Effector memory CD4-positive, alpha-beta T cell (primary cell): ENCODE measurements around the gene RIC8B.

Experiments
- DNase-seq, 3 donors: peaks; one replicate each; pipeline ENCODE4 v3.0.0-alpha.2; 2020
- H3K27ac ChIP-seq: 2 replicates; pipeline ENCODE4 v1.7.0; 2013; ENCODE audit warnings: mild to moderate bottlenecking, low read length, moderate library complexity; ENCODE audit not compliant: insufficient read depth, poor library complexity, severe bottlenecking
- H3K27me3 ChIP-seq: replicated peaks from 2 replicates; pipeline ENCODE4 v1.7.0; 2013; ENCODE audit warnings: mild to moderate bottlenecking, low read length; ENCODE audit not compliant: insufficient read depth, control insufficient read depth, poor library complexity, severe bottlenecking
- H3K36me3 ChIP-seq: 2 replicates; pipeline ENCODE4 v1.7.0; 2013; ENCODE audit warnings: mild to moderate bottlenecking, low read length, moderate library complexity; ENCODE audit not compliant: control insufficient read depth, insufficient read depth
- H3K4me1 ChIP-seq: 2 replicates; pipeline ENCODE4 v1.7.0; 2013; ENCODE audit warnings: low read length, mild to moderate bottlenecking; ENCODE audit not compliant: control insufficient read depth, insufficient read depth, poor library complexity, severe bottlenecking
- H3K4me3 ChIP-seq: 2 replicates; pipeline ENCODE4 v1.7.0; 2013; ENCODE audit warnings: low read length, low read depth, mild to moderate bottlenecking; ENCODE audit not compliant: insufficient read depth, poor library complexity, severe bottlenecking
- H3K9me3 ChIP-seq: 2 replicates; pipeline ENCODE4 v1.7.0; 2013; ENCODE audit warnings: mild to moderate bottlenecking, low read length, moderate library complexity; ENCODE audit not compliant: control insufficient read depth

RIC8B gene

DNA sequence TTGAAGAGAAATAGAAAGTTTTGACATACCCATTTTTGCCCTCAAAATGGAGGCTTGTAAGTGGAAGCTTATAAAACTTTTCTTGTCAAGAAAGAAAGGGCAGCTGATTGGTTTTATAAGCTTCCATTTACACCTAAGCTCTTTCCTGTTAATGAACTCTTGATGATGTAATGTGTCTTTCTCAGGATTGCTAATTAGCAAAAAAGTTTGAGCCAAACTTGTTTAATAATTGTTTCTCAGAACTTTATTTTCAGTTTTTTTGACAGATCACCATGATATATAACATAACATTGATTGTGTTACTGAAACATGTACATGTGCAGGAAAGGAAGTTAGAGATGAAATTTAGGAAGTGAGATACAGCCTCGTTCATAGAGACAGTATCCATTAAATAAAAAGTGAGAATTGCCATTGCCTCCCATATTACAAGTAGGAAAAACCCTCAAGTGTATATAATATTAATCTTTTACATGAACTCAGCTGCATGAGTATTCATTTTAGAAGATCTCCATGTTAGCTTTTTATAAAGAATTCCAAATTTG lies 26.8 kb downstream of the RIC8B start:
- Histone ChIP-seq H3K4me1 (no peaks in the 10 kb centered on the region), H3K4me3 (no peak overlapping the region), H3K27ac (no peak overlapping the region), H3K36me3 (peaks cover 5% of the 10 kb centered on the region), H3K9me3 (no peaks in the 10 kb centered on the region), H3K27me3 (no peaks in the 10 kb centered on the region)
- no peak for DNase-seq

- no peaks in the 10 kb centered on the region for H3K4me1 ChIP-seq
- no peak for DNase-seq
- H3K9me3 ChIP-seq, result no peaks in the 10 kb centered on the region
- H3K4me3 ChIP-seq, result no peak overlapping the region
- peaks cover 5% of the 10 kb centered on the region for H3K36me3 ChIP-seq
- no peaks in the 10 kb centered on the region for H3K27me3 ChIP-seq
- H3K27ac ChIP-seq, result no peak overlapping the region
Observed at GRCh38 chr12:106801830-106802533, 27.5 kb downstream of the RIC8B start.

DNA sequence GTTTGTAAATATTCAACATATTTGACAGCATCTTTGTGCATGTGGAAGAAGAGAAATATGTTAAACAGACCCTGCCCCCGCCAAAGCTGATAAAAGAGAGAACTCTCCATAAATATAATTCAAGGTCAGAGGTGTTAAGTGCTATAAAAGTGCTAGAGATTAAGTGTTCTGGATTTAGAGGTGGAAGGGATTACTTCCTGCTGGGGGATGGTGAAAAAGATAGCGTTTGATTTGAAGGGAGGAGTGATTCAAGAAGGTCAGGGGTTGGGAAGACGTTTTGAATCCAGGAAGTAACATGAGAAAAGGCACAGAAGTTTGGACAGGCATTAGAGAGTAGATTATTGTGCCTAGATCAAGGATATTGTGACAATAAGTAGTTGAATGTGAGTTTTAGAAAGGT lies 30.2 kb downstream of the RIC8B start:
- Histone ChIP-seq H3K4me3 (no peak overlapping the region), H3K4me1 (no peaks in the 10 kb centered on the region), H3K27ac (no peak overlapping the region), H3K27me3 (no peaks in the 10 kb centered on the region), H3K9me3 (no peaks in the 10 kb centered on the region), H3K36me3 (peaks cover 5% of the 10 kb centered on the region)
- DNase-seq, result no peak

DNA sequence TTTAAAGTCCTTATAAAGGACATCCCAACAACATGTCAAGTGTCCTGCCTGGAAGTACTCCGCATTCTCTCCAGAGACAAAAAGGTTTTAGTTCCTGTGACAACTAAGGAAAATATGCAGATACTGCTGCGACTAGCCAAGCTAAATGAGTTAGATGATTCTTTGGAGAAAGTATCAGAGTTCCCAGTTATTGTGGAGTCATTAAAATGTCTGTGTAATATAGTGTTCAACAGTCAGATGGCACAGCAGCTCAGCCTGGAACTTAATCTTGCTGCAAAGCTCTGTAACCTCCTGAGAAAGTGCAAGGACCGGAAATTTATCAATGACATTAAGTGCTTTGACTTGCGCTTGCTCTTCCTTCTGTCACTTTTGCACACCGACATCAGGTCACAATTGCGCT lies 40.2 kb downstream of the RIC8B start:
- no peak overlapping the region for H3K4me3 ChIP-seq
- H3K27ac ChIP-seq, result no peak overlapping the region
- H3K27me3 ChIP-seq, result no peaks in the 10 kb centered on the region
- DNase-seq, result no peak
- H3K9me3 ChIP-seq, result no peaks in the 10 kb centered on the region
- peaks cover 10% of the 10 kb centered on the region for H3K36me3 ChIP-seq
- H3K4me1 ChIP-seq, result no peaks in the 10 kb centered on the region

DNA sequence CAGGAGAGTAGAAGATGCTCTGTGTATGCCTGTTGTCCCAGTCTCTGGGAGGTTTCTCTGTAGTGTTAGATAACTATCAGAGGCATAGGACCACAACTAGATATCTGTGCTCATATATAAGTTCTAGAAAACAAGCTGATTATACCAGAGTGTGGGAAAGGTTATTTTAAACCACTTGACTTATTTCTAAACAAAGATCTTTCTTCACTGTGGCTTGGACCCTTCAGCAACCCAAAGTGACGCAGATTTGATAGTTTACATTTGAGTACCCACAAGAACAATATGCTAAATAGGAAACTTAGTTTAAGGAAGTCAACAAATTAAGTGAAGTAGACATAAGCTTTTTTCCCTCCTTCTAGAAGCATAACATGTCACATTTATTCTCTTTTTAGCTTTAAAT lies 41.3 kb downstream of the RIC8B start:
- no peak for DNase-seq
- Histone ChIP-seq H3K27ac (no peak overlapping the region), H3K27me3 (no peaks in the 10 kb centered on the region), H3K9me3 (no peaks in the 10 kb centered on the region), H3K36me3 (peaks cover 13% of the 10 kb centered on the region), H3K4me1 (no peaks in the 10 kb centered on the region), H3K4me3 (no peak overlapping the region)

GRCh38 chr12:106816231-106816630 lies 41.7 kb downstream of the RIC8B start:
- H3K27me3 ChIP-seq, result no peaks in the 10 kb centered on the region
- DNase-seq, result no peak
- H3K4me1 ChIP-seq, result no peaks in the 10 kb centered on the region
- H3K36me3 ChIP-seq, result peaks cover 17% of the 10 kb centered on the region
- H3K4me3 ChIP-seq, result no peak overlapping the region
- H3K9me3 ChIP-seq, result no peaks in the 10 kb centered on the region
- H3K27ac ChIP-seq, result no peak overlapping the region

DNA sequence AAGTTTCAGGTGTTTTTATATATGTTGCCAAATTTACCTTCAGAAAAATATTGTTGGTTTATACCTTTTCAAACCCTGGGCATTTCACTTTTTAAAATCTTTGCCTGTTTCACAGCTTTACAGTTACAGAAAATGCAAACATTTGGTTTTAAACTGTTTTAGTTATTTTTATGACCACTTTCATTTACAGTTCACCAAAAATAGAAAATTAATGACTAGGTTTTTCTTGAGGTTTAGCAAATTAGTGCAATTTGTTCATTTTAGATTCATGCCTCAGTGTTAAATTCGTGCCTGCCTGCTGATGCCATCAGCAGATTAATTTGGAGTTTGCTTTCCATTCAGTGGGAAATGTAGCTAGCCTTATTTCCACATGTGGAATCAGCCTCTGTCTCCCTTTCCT lies 45.5 kb downstream of the RIC8B start:
- H3K36me3 ChIP-seq, result peaks cover 11% of the 10 kb centered on the region
- H3K27ac ChIP-seq, result no peak overlapping the region
- DNase-seq, result no peak
- no peak overlapping the region for H3K4me3 ChIP-seq
- no peaks in the 10 kb centered on the region for H3K9me3 ChIP-seq
- no peaks in the 10 kb centered on the region for H3K4me1 ChIP-seq
- no peaks in the 10 kb centered on the region for H3K27me3 ChIP-seq

GRCh38 chr12:106831699-106832098 lies 57.2 kb downstream of the RIC8B start:
- H3K27me3 ChIP-seq, result no peaks in the 10 kb centered on the region
- no peak overlapping the region for H3K4me3 ChIP-seq
- no peaks in the 10 kb centered on the region for H3K9me3 ChIP-seq
- H3K4me1 ChIP-seq, result no peaks in the 10 kb centered on the region
- no peak overlapping the region for H3K27ac ChIP-seq
- H3K36me3 ChIP-seq, result peaks cover 2% of the 10 kb centered on the region
- no peak for DNase-seq

- DNase-seq, result no peak
- Histone ChIP-seq H3K27ac (no peak overlapping the region), H3K9me3 (no peaks in the 10 kb centered on the region), H3K4me1 (no peaks in the 10 kb centered on the region), H3K27me3 (no peaks in the 10 kb centered on the region), H3K4me3 (no peak overlapping the region), H3K36me3 (peaks cover 2% of the 10 kb centered on the region)
Observed at GRCh38 chr12:106837782-106838181, 63.3 kb downstream of the RIC8B start.

- DNase-seq, result no peak
- Histone ChIP-seq H3K36me3 (peaks cover 5% of the 10 kb centered on the region), H3K27me3 (no peaks in the 10 kb centered on the region), H3K4me1 (no peaks in the 10 kb centered on the region), H3K27ac (no peak overlapping the region), H3K4me3 (no peak overlapping the region), H3K9me3 (no peaks in the 10 kb centered on the region)
Observed at GRCh38 chr12:106839333-106839732, 64.9 kb downstream of the RIC8B start.
